Measurements from ENCODE around the gene GRB10.

Gene GRB10

DNA sequence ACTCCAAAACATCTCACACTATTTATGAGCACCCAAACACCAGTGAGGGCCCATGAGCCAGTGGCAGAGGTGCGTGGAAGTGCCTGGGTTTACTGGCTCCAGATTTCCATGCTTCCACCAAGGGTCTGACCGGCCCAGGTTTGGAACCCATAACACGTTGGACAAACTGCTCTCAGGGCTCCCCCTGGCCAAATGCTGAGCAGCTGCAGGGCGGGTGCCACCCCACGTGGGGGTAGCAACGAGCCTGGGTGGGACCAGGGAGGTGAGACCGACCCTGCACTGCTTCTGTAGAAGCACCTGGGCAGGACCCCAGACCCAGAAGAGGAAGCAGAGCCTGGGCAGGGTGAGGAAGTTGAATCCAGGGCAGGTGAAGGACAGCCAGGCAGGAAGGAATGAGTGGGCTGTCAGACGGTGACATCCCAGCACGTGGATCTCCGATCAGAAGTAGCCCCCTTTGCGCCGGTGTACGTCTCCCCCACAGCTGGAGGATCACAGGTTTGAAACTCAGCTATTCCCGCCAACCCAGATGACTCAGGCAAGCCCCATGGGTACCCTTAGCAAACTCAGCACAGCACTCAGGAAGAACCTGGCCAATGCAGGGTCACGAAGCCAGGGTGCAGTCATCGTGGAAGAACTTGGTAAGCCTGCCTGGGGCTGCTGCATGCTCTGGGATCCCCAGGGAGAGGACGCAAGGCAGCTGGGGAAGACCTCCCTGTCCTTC lies 117.1 kb downstream of the GRB10 start:
- DNase-seq: peak; percentile 84

DNA sequence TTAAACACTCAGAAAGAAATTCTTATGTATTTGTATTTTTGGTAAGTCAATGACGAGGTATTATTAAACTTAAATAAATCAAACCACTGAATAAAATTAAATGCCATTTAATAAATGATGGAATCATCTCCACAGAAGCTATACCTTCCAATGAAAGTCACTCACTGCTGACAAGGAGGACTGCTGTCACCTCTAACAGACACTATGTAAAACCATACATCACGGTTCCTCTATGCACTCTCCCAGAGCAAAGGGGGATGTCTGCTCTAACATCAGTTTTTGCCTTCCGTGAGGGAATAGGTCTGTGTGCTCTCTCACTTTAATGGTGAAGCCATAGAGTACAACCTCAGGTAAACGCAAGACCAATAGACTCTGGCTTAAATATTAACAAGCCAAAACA lies 117.8 kb downstream of the GRB10 start:
- DNase-seq: no peak

DNA sequence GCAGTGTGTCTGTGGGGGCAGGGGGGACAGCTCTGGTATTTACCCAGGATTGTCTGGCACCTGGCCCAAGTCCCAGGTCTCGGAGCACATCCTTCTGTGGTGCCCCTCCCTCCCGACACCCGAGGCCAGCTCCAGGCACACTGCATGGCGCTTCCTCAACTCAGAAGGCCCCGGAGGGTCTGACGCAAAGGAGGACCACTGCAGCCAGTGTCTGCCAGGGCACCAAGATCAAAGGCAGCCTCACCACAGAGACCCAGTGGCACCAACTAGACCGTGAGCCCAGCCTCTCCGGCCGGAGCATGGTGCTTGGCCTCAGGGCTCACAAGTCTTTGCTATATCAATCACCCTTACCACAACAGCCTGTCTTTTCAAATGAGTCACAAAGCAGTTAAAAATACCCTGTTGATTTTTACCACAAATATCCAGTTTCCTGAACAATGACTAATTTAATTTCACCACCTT lies 118.2 kb downstream of the GRB10 start:
- peak; percentile 77 for DNase-seq

DNA sequence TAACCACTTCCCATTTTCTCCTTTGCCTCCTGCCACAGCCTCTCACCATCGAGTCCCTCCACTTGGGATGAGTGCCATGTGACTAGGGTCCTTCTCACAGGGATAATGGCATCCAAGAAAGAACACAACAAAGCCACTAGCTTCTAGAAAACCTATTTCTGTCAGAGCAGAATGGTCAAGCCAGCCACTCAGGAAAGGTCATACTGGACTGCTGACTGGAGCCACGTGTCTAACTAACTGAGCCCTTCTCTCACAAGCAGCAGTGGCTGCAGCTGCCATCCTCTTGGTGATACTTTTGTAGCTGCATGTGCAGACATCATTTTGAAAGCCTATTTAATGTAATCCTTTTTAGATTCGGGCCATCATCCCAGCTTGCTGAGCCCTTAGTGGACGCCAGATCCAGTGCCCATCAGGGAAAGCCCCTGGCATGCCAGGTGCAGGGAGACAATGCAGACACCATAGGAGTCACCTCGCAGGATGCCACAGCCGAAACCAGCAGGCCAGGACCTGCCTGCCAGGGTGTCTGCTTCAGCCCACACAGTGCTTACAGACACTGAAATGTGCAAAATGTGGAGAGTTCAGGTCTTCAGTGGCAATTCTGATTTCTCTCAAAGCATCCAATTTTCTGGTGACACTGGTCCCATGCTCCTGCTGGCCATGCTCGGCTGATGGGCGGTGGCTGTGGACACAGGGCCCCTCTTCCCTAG lies 119.1 kb downstream of the GRB10 start:
- no peak for DNase-seq

DNA sequence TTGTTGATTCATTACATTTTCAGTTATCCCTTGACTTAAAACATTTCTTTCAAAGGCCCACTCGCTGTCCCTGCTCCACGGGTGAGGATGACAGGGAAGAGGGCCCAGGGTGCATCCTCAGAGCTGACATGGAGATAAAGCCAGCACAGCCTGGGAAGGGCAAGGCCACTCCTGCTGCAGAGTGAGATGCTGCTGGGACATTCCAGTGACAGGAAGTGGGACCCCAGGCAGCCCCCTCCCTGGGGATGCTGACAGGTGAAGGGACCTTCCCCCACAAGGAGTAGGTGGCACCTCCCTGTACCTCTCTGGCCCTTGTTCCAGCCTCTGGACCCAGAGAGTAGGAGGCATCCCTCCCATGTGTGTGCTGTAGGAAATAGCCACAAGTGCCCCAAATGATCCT lies 119.7 kb downstream of the GRB10 start:
- DNase-seq: no peak

DNA sequence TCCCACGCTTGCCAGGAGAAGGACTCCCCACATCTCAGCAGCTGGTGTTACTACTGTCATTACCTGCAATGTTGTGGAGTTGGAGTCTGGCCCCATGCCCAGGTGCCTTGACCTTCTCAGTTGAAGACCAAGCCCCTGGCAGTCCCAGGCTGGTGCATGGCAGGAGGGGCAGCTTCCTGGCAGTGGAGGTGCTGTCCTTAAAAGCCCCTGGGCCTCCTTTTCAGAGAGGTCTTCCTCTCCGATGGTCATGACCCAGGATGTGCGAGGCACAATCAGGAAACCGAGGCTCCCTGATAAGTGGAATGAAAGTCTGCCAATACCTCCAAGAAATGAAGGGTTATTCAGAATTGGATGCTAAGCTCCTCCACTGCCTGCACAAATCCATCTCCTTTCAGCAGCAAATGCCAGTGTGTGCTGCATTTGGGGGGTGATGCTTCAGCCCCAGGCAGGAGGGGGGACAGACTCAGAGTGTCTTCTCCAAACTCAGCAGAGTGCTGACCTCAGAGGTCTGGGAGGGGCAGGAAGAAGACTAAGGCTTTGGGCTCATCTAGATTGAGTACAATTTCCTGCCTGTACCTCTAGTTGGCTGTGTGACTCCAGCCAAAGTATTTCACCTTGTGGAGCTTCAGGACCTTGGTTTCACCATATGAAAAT lies 120.5 kb downstream of the GRB10 start:
- no peak for DNase-seq

DNA sequence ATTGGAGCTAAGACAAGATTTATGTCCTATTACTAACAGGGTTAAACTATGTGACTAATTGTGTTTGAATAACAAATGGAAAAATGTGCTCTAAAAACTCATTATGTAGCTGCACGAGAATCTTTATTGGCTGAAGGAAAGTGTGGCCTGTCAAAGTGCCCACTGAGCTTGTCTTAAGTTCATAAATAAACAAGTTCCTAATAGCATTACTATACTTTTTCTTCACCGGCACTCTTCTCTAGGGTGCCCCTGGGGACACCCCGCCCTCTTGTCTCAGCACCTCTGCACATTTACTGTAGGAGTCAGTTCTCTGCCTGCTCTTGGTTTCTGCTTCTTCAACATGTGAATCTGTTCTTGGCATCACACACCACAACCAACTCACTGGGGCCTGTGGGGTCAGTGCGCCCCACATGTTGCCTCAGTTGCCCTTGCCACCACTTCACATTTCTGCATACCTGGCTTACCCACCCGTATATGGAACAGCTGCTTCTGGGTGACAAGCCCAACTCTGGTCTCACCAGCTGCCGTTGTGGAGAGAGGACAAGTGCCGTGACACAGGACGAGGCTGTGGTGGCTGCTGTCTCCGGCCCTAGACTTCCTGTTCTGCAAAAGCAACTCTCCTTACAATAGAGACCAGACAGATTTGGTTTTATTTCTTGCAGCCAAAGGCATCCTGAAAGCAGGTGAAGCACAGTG lies 121.2 kb downstream of the GRB10 start:
- DNase-seq: no peak

DNA sequence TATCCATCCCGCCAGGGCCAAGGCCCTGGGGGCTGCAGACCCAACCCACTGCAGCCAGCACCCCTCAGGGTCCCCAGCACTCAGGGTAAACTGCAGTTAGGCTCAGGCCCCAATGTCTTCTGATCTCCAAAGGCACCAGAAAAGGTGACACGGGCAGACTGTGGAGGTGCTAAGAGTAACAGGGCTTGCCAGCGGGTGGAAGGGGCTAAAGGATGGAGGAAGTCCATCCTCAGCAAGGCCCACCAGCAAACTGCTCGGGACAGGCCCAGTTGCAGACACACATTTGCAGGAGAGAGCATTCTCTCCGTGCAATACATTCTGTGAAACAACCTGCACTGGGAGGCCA lies 121.9 kb downstream of the GRB10 start:
- no peak for DNase-seq

DNA sequence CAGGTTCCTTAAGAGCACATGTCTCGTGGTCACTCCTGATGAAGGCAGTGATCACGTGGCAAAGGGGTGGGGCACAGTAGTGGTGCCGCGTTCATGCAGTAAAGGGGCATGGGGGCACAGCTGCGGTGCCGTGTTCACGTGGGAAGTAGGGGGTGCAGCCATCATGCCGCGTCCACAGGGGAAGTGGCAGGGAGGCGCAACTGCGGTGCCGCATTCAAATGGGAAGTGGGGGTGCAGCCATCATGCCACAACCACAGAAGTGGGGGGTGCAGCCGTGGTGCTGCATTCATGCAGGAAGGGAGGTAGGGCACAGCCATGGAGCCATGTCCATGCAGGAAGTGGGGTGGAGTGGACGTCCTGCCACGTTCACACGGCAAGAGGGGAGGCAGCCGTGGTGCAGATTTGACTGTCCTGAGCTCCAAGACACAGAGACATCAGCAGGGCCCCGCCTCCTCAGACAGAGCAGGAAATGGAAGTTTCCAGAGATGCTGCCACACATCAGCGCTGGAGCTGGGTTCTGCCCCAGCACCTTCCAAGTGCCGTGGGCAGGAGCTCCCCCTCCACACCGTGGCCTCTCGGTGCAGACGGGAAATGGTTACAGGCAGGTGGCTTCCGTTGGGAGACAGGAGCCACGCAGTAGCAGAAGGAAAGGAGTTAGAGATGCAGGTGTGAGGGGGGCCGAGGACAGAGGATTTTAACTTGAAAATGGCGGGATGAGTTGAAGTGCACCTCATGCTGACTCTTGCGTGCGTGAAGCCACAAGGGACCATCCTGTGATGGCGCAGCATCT lies 122.5 kb downstream of the GRB10 start:
- no peak for DNase-seq

DNA sequence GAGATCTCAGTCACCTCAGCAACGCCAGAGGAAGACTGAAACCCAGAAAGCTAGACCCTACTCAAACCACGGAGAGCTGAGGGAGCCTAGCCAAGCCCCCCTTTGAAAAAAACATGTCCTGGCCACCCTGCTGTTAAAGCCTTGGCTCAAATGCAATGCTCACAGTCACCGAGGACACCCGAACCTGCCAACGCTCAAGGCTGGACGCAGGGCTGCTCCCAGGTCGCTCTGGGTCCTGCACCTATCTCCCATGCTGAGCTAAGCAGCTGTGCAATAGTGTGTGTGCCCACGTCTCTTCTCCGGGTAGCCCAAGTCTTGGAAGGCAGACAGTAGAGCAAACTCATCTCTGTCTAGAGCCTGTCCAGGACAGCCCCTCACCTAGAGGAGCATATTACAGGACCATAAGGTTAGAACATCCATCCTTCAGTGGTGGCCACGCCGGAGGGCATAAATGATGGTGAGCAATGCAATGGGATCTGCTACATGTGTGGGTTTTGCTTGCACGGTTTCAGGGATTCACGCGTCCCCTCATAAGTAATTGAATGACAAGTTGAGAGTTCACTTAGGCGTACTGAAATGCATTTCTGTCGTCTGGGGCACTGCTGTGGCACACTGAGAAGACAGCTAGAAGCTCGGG lies 123.2 kb downstream of the GRB10 start:
- DNase-seq: no peak

DNA sequence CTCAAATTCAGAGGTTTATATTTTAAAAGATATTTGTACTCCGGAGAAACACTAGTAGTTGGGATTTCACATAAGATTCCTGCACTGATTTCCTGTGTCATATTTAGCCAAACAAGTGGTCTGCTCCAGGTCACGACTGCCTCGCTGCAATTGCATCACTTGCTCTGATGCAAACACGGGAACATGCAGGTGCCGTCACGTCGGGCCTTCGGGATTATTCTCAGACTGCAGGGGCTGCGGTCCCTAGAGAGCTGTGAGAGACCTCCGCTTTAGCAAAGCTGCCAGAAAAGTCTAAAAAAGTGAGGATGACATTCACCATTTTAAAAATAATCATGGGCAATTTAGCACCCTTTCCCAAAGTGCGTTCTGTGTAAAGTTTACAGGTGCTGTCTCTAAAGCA lies 124.0 kb downstream of the GRB10 start:
- no peak for DNase-seq

DNA sequence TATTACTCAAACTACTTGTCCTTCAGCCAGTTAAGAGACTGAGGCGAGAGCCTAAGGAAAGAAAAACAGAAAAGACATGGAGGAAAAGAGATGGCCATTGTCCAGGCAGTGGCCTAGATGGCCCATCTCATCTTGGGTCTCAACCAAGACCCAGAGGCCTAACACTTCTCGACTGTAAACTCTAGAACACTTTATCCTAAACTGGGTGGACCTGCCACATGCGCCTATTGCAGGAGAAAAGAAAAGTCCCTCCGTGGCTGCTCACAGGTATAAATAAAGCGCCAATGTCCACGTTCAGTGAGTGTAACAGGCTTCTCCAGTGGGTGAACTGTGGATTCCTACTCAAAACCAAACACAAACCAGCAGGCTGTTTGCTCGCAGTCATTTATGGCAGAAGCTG lies 124.8 kb downstream of the GRB10 start:
- DNase-seq: no peak

DNA sequence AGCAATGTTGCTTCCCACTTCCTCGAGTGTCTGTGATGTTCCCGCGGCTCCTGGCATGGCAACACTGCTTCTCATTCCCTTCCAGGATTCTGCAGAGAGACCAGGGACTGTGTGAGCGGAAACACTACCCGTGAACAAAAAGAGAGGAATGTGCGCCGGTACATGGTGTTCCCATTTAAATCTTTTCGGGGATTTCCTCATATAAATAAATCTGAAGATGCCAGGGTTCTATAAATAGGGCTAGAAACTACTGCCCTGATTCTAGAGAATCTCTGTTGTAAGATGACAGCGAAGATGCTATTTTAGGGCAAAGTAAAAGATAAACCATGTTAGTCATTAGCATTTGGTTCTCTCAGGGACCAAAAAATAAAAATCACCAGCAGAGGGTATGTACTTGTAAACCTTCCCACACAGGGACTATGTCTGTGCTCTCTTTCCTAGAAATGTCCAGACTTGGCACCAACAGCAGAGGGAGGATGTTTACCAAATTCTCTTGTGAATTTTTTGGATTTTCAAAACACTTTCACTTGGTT lies 125.3 kb downstream of the GRB10 start:
- no peak for DNase-seq

DNA sequence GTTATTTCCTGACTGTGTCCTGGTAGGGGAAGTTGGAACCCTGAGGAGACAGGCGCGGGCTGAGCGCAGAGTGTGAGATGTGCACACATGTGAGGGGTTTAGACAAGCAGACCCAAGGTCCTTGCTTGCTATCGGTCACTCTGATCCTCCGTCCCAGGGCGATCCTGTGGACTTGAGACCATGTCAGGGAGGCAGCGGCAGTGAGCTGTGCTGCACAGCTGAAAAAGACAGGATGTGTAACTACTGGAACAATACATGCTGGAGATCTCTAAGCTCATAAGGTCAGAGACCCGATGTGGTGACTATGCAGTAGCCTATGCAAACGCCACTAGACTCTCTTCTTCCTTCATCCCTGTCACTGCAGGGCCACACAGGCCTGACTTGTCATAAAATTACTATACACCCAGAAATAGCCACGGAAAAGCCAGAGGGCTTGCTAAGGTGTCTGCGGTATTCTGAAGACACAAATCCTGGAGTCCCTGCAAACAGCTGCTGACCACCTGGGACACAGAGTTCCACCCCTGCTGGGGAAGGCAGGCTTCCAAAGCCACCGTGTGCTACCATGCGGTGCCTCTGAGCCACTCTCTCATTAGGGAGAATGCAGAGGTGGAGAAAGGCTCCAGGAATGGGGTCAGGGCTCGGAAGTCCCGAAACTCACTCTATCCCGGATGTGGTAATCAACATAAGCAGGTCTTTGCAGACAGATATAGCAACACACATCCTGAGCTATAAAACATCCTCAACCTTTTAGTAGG lies 126.4 kb downstream of the GRB10 start:
- DNase-seq: no peak

DNA sequence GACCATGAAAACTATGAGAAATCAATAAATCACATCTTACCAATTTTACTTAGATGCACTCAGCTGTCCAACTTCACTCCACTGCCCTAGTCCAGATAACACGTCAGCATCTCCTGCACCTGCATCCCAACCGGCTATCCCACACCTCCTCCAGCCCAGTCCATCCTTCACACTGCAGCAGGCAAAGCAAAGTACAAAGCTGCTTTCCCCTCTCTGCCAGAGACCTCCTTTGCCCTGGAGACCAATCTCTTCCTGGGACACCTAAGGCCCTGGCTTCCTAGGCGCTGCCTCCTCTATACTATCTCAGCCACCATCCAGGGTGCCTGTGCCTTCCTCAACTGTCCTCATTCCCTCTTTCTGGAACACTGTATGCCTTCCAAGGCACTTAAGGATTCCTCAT lies 127.2 kb downstream of the GRB10 start:
- DNase-seq: no peak

DNA sequence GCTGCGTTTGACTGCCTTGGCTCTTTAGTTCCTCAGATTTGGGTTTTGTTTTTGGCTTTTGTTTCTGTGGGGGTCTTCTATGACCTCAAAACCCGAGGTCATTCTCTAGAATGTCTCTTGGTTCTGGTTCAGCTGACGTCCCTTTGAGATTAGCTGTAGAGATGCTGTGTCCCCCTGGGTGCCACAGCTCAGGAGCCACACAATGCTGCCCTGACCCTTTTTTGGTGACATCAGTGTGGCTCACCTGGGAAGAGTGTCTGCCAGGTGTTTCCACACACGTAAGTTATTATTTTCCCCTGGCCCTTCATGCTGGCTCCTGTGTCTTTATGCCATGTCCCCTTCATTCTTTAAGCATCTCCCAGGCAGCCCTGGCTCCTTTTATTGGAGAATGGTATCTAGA lies 127.7 kb downstream of the GRB10 start:
- no peak for DNase-seq

DNA sequence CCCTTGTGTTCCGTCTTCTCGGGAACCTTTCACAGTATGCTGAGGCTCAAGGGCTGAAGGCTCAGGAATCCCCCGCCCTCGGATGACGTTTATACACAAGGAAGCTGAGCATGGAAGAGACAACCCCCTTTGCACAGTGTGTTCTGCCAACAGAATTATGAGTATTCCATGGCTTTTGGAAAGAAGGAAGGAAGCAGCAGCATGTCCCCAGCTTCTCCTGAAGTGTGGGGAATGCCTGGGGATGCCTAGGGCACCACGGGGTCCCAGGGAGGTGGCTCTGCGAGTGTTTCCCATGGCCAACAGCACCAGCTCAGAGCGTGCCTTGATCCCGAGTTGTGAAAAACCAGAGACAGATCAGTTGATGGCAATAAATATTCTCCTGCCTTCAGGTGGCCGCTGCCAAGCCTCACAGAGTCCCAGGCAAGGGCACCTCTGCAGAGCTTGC lies 128.7 kb downstream of the GRB10 start:
- no peak for DNase-seq

DNA sequence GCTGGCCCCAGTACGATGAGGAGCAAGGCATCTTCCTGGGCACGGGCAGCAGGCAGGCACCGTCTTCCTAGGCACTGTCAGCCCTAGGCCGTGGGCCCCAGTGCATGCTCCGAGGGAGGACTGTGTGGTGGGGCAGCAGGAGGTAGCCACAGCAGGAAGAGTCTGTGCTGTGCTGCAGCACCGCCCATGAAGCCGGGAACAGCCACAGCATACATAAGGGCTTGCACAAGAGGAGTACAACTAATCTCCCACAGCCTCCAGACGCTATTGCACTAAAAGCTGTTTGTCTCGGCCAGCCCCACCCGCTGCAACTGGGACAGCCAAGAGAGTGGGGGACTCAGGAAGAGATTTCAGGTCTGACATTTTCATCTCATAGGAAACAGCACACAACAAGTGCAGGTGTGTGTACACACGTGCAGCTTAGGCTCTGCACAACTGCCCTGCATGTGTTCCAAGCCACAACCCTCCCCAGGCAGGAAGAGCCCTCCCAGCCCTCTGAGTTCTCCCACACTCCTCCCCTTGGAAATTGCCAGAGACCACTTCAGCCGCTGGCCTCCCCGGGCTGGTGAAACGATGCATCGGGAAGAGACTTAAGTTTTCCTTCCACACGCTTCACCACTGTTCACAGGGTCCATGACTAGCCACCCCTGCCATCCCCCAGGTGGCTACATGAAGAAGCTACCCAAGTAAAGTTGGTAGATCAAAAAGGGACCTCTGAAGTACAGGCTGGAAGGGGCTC lies 129.4 kb downstream of the GRB10 start:
- no peak for DNase-seq

DNA sequence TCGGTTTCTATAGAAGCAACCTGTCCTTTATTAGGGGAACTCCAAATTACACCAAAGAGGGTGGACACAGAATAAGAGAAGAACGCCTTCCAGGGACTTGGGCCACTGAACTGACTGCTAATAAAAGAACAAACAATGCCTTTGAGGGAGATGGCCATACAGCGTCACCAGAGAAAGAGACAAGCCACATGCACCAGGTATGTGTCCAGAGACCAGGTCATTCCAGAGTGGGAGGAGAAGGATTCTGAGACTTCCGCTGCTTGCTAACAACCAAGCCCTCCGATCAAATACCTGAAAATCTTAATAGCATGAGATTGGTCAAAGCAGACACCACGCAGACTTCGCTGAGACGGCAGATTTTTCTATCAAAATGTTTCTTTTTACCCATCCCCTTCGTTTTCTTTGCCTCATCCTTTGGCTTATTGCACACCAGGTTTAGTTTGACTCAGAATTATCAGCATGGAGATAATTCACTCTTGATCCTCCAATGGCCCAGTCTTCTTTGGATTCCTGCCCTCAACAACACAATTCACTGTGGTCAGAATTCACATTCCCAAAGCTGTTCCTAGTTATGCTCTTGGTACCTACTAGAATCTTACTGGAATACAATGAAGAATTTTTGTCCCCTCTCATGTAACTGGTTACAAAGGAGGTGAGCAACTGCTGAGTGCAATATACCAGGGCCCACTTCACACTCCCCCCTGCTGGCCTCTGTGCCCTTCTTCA lies 130.1 kb downstream of the GRB10 start:
- DNase-seq: no peak

Measured in T1000 (cell line).